ENCODE data around the gene PCMTD2. TPM values are rescaled to one million over a fixed set of nuclear protein-coding genes. Genes with fewer than 3 reads are reported as not detected.

The PCMTD2 gene
- total RNA-seq, 1 experiment from 2014 or later = 52.0 TPM

DNA sequence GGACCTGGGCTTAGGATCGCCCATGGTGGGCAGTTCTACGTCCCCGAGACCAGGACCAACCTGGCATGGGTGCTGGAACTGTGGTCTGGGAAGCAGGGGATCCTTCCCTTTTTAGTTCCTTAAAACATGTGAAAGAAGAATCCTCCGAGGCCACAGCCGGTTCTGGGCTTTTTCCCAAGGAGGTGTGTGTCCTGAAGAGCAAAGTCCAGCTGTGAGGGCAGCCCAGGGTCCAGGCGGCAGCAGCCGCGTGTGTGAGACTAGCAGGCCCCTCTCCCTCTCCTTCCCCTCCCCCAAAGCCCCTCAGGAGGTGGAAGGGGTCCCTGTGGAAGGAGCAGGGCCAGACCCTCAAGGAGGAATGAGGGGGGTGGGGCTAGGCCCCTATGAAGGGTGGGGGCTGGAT lies 35.1 kb upstream of the PCMTD2 start:
- Histone ChIP-seq H3K79me1 (ENCODE audit: insufficient read depth, low read depth, low read length, poor library complexity, severe bottlenecking) (no peaks in the 10 kb centered on the region), H2BK20ac (ENCODE audit: low read depth, low read length, poor library complexity, severe bottlenecking) (no peak overlapping the region), H3T11ph (ENCODE audit: low read length) (no peak overlapping the region), H3K23ac (ENCODE audit: insufficient read length, low read depth, low read length) (no peak overlapping the region), H2BK15ac (ENCODE audit: low read depth, low read length) (no peak overlapping the region), H3K14ac (ENCODE audit: insufficient read depth, low read length) (no peak overlapping the region), H3K18ac (ENCODE audit: insufficient read length, low read depth, low read length) (no peak overlapping the region), H4K5ac (ENCODE audit: insufficient read length, low read depth, low read length) (no peak overlapping the region), H2BK12ac (ENCODE audit: insufficient read length, low read depth, low read length) (no peak overlapping the region), H3K23me2 (ENCODE audit: insufficient read length, low read depth, low read length, poor library complexity, severe bottlenecking) (no peaks in the 10 kb centered on the region), H3K9ac (ENCODE audit: extremely low read depth, insufficient read length, low read length) (no peak overlapping the region), H4K20me1 (ENCODE audit: control insufficient read depth, insufficient read depth, insufficient read length) (no peaks in the 10 kb centered on the region), H3K79me2 (ENCODE audit: insufficient read depth, low read length) (no peaks in the 10 kb centered on the region), H2AK5ac (ENCODE audit: insufficient read length, low read length) (no peak overlapping the region), H3K4me2 (ENCODE audit: insufficient read depth, insufficient read length, low read length) (no peak overlapping the region), H3K4me1 (ENCODE audit: insufficient read depth, low read length) (peaks cover 3% of the 10 kb centered on the region; the same call in 1 of the 2 replicates), H4K8ac (replicated peaks; ENCODE audit: insufficient read length, low read depth, low read length) (no peak overlapping the region), H3K9me3 (ENCODE audit: control insufficient read depth, low read depth, low read length) (no peaks in the 10 kb centered on the region), H2BK5ac (ENCODE audit: insufficient read length, low read length) (no peak overlapping the region), H3K56ac (ENCODE audit: insufficient read length, low read depth, low read length) (no peak overlapping the region), H2AFZ (ENCODE audit: low read length) (no peak overlapping the region), H3K27ac (ENCODE audit: insufficient read length, low read depth, low read length) (no peak overlapping the region), H3K4ac (ENCODE audit: low read depth, low read length) (no peak overlapping the region), H3K27me3 (ENCODE audit: insufficient read depth, low read length) (no peaks in the 10 kb centered on the region), H4K91ac (ENCODE audit: insufficient read length, low read depth, low read length) (no peak overlapping the region), H2BK120ac (ENCODE audit: low read depth, low read length, poor library complexity, severe bottlenecking) (no peak overlapping the region)
- Mint-ChIP-seq H3K27ac (no peak overlapping the region), H3K4me1 (peaks cover 12 to 21% of the 10 kb centered on the region in 2 experiments), H3K4me3 (no peak overlapping the region), H3K27me3 (ENCODE audit: low read depth) (peaks cover 4% of the 10 kb centered on the region), H3K36me3 (ENCODE audit: insufficient read depth in 1 of 3, low read depth in 3 of 3) (peaks cover 0 to 1% (median 0%) of the 10 kb centered on the region in 3 experiments; a peak in 1 of 7 replicates), H3K9me3 (no peaks in the 10 kb centered on the region)
- no peak for DNase-seq
- TF ChIP-seq, protein P1, sequence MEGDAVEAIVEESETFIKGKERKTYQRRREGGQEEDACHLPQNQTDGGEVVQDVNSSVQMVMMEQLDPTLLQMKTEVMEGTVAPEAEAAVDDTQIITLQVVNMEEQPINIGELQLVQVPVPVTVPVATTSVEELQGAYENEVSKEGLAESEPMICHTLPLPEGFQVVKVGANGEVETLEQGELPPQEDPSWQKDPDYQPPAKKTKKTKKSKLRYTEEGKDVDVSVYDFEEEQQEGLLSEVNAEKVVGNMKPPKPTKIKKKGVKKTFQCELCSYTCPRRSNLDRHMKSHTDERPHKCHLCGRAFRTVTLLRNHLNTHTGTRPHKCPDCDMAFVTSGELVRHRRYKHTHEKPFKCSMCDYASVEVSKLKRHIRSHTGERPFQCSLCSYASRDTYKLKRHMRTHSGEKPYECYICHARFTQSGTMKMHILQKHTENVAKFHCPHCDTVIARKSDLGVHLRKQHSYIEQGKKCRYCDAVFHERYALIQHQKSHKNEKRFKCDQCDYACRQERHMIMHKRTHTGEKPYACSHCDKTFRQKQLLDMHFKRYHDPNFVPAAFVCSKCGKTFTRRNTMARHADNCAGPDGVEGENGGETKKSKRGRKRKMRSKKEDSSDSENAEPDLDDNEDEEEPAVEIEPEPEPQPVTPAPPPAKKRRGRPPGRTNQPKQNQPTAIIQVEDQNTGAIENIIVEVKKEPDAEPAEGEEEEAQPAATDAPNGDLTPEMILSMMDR (conservative IDR thresholded peaks at IDR 0.05) = no peak
- no CpG with 5 or more reads among the region's 8 CpGs for WGBS (ENCODE audit: extremely low coverage, insufficient read length, low lambda C conversion rate)
